Posterior cingulate gyrus (tissue), 11 donors: ENCODE measurements around the gene TACC2.
A peak's percentile ranks its signal among the peaks of the same experiment; 100 is the strongest.

ENCODE experiments used
- DNase-seq, 10 donors: peaks; one replicate each; pipeline versions ENCODE4 v3.0.0 to v3.0.0-alpha.2; 2020 to 2021; ENCODE audit warnings: mixed read lengths in 3 of 10
- intact Hi-C: fragments of 100-400 bp; cut with DNase I; formaldehyde crosslinking; loops from one replicate; pipeline ENCODE4 v1.15.1; 2023

The TACC2 gene

DNA sequence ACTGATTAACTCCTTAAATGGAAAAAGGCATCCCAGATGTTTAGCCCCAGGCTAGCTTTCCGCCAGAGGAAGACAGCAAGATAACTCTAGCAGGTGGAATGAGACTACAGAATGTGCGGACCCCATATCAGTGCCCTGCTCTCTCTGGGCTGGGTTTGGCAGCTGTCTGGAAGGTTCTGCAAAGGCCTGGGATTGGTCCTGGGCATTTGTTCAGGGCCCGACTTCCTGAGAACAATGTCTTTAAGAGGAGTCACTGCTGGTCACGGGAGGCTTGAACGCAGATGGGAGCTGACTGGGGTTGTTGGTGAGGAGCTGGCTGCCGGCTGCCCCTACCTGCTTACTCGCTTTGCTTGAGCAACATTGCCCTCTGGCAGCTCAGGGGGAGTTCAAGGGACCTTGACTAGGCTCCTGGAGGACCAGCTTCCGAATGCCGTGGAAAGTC lies 151.5 kb downstream of the TACC2 start:
- peak in 1 of 10 donors; percentile 40 for DNase-seq
- intact Hi-C loops: no loop called here

DNA sequence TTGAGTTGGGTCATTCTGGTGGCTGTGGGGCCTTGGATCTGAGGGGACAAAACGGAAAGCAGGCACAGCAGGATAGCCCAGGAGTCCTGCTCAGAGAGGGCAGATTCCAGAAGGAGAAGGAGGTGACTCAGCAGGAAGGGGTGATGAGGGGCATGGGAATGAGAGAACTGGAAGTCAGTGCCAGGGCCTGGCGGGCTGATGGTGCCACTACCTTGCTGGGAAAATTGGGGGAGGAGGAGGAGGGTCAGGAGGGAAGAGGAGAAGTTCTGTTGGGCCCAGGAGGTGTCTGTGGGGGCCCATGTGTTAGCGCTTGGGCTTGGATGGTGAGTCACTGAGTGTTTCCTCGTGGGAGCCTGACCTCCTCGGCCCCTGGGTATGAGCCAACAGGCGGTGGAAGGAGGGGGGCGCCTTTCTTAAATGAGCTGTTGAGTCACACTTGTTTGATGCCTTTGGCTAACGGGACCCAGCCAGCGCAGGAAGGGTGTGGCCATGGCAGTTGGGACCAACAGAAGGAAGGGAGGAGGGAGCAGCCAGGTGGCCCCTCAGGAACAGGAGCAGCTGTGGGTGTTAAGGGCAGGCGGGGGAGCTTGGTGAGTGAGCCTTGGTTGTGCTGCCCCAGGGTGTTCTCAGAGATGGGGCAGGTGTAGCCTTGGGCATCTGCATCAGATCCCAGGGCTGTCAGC lies 152.1 kb downstream of the TACC2 start:
- DNase-seq: peak in 2 of 10 donors; percentile 31 to 87
- intact Hi-C loops: no loop called here

DNA sequence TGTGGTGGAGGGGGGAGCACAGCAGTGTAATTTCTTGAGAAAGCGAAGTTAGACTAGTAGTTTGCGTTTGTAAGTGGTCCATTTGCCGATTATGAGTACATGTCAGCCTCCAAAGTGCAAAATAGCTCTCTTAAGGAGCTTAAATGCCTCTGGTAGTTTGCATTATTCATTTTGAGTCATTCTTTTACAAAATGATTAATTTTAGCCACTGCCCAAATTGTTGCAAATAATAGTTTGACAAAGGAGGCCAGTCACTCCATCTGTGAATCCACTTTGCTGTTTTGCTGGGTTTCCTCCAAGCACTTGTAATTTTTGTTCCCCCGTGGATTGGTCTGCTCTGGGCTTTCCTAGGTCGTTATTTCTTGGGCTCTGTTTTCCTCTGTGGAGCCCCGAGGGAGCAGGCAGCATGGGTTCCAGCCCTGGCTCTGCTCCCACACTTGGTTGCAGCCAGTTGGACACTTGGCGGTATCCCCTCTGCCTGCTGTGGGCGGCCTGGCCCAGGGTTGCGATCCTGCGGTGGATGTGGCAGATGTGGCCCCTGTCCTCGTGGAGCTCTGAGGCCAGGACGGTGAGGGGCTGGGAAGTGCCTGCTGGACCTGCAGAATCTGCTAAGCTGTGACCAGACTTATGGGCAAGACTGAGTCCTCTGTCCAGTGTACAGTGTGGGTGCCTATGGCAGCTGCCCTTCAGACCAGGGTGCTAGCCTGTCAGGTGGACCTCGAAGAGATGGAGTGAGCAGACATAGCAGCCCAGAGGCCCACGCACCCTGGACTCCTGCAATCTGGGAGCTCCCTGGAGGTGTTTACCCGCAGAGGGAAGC lies 153.1 kb downstream of the TACC2 start:
- DNase-seq: peak in 1 of 10 donors; percentile 79
- intact Hi-C loops: loop anchor here (1.0 kb wide), 1 partner anchor 72 kb away; no protein-coding TSS in a partner anchor

DNA sequence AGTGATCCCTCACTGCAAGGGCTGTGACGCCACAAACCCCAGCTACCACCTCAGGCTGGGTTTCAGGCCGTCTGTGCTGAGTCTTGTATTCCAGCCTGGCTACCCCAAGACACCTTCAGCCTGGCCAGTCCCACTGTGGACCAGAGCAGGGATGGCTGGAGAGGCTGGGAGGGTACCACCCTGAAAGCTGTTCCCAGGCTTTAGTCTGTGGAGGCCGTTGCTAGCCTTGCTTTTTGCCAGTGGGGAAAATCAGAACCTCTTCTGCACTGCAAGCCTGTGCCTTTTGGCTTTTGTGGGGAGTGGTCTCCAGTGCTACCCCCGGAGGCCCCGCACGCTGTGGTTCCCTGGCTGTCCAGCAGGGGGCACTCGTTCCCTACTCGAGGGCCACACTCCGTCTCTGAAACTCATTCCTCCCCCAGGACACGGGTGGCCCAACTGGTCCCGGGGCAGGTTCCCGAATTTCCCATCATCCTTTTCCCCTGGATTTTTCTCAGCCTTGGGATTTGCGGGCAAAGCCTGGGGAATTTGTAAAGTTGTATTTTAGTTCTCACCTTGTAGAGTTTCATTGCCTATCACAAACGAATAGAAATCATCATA lies 153.8 kb downstream of the TACC2 start:
- intact Hi-C loops: loop anchor here (1.0 kb wide), 1 partner anchor 72 kb away; no protein-coding TSS in a partner anchor
- DNase-seq: peak in 8 of 10 donors; percentile 64 to 95 (median 80)

DNA sequence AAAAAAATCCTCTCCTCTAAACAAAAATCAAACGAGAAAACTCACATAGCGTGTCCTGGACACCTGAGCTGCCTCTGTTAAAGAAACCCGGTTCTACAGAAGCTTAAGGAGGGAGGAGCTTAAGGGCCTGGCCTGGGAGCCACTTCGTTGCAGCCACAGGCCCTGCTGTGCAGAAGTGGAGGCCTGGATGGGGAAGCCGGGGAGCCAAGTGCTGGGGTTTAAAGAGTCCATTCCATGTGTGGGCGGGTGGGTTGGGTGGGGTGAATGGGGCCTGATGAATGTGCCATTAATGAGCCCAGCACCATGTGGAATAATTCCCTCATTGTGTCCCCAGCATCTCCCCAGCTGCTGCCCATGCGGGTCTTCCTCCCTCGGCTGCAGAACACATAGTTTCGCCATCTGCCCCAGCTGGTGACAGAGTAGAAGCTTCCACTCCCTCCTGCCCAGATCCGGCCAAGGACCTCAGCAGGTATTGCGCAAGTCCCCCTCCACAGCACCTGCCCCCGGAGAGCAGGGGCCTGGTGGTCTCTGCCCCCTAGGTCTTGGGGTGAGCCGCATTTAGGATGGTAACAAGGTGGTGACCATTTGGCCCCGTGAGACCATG lies 154.4 kb downstream of the TACC2 start:
- DNase-seq: peak in 7 of 10 donors; percentile 43 to 92 (median 66)
- intact Hi-C loops: no loop called here

DNA sequence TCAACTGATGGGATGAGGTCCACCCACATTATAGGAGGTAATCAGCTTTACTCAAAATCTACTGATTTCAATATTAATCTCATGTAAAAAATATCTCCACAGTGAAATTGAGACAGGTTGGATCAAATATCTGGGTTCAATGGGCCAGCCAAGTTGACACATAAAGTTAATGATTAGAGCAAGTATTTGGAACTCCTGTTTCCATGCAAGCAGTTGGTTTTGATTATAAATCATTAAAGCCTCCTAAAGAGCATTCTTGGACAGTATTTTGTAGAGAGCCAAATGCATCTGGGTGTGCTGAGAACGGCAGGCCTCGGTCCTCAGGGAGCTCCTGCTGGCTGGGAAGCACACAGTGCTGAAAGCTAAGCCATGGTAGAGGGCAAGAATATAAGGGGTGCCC lies 155.2 kb downstream of the TACC2 start:
- intact Hi-C loops: no loop called here

DNA sequence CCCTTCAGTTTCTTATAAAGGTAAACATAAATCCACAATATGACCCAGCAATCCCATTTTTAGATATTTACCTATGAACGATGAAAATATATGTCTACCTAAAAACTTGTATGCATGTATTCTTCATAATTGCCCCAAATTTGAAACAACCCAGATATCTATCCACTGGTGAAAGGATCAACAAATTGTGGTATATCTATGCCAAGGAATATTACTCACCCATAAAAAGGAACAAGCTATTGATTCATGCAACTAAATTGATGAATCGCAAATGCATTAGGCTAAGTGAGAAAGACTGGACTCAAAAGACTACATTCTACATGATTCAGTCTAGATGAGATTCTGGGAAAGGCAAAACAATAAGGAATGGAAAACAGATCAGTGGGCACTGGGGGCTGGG lies 156.2 kb downstream of the TACC2 start:
- intact Hi-C loops: no loop called here
- no peak for DNase-seq

More for the DNA sequence above, 155.2 kb downstream of the TACC2 start:
- peak in 1 of 10 donors; percentile 44 for DNase-seq

DNA sequence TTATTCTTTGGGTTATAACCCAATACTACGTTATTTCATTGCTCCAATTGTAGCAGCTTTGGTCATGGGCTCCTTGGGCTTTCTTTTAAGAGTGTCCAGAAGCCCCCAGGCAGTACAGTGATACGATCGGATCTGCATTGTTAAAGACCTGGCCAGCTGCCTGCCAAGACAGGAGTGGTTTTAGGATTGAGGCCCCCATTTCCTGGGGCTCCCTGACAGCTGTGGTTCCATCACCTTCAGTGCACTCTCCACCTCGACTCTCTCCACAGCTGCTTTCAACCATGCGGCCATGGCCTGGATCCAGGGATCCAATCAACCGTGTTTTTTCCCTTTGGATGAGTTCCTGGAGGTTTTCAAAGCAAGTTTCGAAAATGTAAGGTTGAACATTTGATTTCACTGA lies 158.7 kb downstream of the TACC2 start:
- DNase-seq: peak in 1 of 10 donors; percentile 22
- intact Hi-C loops: no loop called here

DNA sequence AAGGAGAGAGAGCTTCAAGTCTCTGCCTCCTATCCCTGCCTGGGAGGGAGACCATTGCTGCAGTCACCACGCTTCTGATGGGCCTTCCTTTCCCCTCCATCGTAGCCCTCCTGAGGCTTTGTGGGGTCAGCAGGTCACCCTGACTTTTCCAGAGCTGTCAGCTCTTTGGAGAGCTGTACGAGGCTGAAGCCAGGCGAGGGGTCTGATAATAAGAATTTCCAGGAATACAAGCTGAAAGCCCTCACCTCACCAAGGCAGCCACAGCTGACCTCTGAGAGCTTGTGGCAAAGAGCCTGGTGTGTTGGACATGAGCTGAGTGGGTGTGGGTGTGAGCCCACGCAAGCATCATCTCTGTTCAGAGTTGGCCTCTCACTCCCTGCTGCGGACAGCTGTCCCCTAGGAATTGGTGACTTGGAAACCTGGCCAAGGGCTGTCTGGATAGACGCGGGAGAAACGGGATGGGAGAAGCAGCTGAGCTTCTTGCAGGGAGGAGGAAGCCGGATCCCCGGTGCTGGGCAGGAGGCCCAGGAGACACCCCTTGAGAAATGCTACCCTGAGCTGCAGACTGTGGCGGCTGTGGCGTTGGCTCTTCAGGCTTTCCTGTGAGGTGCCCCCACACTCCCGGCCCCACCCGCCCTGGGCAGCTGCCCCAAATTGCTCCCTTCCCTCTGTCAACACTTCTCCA lies 160.1 kb downstream of the TACC2 start:
- DNase-seq: peak in 1 of 10 donors; percentile 82
- intact Hi-C loops: no loop called here

DNA sequence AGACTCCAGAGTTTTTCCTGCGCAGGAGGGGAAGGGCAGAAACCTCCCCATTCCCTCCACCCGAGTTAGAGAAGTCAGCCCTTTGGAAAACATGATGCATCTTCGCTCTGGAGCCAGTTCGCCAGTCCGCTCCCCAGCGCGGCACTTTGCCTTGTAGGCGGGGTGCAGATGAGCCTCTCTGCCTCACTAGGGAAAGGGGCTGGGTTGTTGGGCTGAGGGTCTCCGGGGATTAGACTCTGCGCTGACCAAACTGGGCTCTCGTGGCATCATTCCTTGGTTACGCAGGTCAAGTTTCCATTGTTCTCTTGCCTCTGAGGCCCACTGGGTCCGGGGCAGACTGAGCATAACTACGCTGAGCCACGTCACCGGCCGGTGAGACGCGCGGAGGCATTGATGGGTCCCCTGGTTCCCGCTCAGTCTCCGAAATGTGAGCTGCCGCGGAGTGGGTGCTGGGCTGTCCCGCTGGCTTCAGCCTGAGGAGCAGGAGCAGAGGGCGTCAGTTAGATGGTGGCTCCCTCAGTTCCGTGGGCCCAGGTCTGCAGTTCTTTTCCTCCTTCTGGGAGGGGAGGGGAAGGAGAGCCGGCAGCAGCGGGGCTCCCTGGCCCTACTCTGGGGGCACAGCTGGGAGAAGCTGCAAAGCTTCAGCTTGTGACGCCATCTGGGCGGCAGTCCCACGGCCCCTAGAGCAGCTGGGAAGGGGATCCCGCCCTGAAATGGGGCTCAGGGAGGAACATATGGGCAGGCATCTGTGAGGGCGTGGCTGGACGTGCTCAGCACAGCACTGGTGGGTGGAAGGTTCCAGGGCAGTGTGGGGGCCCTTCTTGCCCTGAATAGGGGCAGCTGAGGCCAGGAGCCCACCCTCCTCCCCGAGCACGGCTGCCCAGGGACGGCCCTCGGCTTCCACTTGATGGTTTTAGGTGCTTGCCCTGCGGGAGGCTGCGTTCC lies 160.9 kb downstream of the TACC2 start:
- intact Hi-C loops: no loop called here
- peak in 1 of 10 donors; percentile 78 for DNase-seq

DNA sequence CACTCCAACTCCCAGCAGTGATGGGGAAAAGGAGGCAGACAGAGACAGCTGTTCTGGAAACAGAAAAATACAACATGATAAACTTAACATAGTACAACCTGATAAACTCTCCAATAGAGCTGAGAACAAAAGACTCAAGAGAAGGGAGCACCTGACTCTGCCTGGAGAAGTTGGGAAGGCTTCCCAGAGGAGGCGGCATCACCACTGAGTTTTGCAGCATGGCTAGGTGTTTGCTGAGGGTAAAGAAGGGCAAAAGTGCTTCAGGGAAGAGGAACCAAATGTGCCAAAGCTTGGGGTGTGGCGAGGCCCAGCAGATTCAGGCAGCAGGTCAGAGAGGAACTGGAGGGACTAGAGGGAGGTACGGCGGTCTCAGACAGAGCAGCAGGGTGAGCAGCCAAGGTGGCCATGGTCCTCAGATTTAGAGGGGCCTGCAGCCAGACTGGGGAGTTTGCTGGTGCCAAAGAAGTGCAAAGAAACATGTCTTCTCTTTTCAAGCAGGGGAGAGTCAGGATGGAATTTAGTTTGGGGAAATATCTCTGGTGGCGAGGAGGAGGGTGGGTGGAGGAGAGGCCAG lies 162.2 kb downstream of the TACC2 start:
- intact Hi-C loops: no loop called here
- no peak for DNase-seq

DNA sequence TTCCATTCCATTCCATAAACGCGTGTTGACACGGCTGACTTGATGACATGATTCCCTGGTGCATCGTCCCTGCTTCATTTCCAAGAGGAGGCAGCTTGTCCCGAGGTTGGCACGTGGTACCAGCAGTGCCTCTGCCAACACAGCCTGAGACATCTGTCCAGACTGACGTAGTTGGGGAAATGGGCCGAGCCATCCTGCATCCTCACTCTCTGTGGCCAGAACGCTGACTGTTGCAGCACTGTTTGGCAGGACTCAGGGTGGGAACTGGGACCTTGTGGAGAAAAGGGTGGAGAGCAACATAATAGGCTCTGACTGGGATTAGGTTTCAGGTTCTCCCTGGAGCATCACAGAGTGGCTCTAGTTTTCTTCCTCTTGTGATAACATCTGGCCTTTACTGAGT lies 163.6 kb downstream of the TACC2 start:
- DNase-seq: peak; percentile 84 to 99 (median 93)
- intact Hi-C loops: no loop called here

DNA sequence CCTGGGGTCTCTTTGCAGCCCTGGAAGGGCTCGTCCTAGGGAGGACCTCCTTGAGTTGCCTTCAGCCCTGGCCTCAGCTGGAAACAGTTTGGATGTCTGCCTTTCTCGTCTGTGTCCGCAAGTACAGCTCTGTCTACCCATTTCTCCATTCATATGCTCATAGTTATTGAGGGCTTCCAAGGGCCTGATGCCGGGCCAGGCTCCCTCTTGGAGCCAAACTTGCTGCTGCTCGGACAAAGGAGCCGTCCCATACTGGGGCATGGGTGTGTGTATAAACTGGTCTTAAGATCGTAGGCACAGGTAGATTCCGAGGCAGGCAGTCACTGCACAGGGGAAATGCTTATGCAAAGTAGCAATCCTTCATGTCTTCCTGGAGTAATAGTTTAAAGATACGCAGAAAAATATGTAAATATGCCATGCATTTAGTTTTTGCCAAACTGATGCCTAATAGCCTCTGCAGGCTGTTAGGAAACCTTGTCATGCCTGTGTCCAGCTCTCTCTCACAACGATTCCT lies 165.1 kb downstream of the TACC2 start:
- intact Hi-C loops: no loop called here
- no peak for DNase-seq

DNA sequence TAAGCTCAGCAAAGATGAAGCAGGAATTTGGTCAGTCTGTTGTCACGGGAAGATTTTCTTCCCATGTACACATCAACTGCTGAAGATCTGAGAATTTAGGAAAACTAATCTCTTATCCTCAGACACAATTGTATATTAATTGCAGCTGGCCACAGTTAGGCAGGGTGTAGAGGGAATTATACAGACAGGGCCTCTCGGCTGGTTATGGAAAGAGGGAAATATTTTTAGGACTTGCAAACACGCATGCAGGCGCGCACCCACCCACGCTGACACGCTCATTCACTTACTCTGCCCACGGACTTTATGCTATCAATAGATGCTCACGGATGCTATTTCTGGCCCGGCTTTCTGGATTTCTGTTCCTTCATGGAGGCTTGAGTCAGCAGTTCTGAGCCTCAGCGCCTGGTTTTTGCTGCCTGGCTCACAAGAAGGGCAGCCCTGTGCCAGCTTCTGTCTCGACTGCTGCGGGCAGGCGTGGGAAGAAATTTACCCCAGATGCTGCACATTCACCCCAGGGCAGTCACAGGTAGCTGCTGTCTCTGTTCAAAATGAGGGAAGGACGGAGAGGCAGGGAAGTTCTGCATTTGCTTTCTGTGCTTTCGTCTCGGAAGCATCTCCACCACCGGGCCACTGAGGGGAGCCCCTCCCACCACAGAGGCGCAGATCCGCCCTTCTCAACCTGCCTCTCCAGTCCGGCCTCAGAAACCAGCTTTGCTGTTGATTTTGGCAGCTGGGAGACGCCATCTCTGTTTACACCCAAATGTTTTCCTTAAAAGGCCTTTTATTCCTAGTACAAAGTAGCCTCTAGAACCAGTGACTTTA lies 165.8 kb downstream of the TACC2 start:
- peak in 9 of 10 donors; percentile 39 to 97 (median 72) for DNase-seq
- intact Hi-C loops: no loop called here

DNA sequence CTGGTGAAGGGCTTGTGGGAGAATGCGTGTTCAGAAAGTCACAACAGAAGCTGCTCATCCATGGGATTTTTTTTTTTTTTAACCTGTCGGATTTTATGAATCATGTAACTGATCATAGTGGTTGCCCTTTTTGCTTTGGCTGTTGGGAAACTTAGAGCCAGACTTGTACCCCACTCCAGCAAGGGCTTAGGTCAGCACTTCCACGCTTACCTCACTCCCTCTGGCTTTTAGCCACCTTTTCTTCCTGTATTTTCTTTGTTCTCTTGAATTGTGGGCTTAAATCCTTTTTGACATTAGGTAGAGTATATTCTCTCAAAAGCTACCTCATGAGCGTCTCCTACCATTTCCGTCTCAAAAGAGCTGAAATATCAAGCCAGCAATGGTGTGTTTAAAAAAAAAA lies 168.5 kb downstream of the TACC2 start:
- intact Hi-C loops: no loop called here
- DNase-seq: no peak

DNA sequence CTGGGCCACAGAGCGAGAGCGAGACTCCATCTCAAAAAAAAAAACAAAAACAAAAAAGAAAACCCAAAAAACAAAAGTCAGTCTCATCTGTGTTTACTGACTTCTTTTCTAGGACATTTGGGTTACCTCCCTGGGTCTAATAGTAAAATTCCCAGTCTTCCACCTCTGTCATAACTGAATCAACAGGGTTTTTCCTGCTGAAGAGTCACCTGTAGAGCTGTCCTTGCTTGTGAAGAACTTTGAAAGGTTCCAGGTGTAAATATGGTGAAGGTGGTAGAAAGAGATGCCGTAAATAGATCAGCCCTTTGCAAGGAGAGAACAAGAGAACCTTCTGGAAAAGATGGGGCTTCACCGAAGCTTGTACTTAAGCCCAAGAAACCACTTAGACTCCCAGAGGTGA lies 169.4 kb downstream of the TACC2 start:
- DNase-seq: no peak
- intact Hi-C loops: no loop called here

DNA sequence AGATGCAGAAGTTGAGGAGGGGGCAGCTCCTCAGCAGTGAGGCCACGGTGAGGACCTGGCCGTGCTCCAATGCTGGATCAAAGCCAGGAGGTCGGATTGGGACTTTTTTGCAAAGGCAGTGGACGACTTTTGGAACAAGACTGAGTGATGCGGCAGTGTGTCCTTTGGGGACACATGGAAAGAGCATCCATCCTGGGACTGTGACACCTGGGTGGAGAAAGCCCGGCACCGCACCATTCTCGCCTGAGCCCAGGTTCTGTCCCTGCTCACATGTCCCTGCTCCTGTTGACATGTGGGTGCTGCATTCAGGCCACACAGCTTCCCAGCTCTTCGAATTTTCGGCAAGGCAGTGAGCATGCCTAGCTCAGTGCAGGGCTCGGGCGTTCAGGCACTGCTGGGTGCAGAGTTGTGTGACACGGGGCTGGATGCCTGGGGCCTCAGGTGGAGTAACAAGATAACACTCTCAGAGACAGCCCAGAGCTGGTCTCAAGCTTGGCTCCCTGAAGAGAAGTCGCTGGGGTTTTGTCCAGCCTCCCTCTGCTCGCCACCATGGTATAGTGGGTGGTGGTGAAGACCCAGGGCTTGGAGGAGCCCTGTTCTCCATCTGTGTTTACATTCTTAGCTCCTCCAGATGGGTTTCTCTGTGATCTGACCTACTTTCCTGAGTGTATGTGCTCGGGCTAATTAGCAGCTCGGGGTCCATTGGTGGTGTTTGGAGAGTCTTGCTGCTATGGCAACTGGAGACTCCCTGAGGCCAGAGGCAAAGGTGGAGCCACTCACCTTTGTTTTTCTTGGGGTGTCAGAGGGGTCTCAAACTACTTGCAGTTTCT lies 170.4 kb downstream of the TACC2 start:
- peak in 2 of 10 donors; percentile 28 to 81 for DNase-seq
- intact Hi-C loops: no loop called here
